NCI-H1417 treated with DMSO at 0.1 percent for 48 hours (cell line): ENCODE data around the gene CYB561D2.

Experiments used
- DNase-seq: peaks from one replicate; lab custom pipeline; 2025; lab: John Stamatoyannopoulos, UW

The CYB561D2 gene

DNA sequence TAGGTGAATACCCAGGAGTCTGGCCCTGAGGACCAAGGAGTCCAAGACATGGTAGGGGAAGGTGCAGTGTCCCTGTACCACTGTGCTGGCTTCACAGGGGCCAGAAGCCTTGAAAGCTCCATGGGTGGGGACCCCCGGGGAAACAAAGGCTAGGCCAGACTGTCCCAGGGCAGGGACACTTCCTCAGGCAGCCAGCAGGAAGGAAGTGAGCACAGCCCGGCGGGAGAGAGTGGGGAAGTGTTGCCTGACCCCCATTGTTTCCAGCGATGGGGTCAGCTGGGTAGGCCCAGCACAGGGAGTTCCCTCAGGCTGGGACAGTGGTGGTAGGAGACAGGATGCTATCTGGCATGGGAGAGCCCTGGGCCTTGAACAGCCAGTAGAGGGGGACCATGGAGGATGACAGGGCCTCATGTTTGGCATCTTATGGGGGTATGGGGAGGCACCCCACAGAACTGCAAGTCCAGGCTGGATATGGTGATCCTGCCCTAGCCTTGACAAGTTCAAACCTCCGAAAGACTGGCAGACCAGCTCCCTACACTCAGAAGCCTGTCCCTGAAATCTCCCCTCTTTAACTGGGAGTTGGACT lies 27.0 kb upstream of the CYB561D2 start:
- DNase-seq: no peak

DNA sequence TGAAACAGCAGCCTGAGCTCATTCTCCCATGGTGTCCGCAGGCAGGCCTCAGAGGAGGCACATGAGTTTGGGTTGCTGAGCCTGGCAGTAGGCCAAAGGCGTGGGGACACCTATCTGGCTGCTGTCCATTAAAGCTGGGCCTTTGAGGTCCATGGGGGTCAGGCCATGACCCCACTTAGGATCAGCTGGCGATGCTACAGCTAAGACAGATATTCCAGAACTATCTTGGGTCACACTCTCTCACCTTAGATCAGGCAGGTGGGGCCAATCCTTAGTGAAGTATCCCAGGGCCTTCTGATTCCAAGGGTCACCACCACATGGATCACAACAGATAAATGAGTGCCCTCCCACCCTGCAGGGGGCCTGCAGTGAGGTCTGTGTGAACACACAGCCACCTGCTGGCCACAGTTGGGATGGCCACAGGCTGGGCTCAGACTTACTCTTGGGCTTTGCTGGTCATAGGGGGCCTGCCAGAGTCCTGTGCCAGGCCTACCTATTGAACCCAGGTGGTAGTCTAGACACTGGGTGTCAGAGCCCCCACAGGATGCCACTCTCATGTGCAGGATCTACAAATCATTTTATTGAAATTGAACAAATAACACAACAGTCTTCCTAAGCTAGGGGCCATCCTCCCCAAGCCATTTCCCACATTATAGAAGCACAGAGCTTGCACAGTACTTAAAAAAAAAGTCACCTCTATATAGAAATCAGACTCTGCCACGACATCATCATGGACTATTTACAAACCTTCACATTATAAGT lies 26.1 kb upstream of the CYB561D2 start:
- DNase-seq: no peak

DNA sequence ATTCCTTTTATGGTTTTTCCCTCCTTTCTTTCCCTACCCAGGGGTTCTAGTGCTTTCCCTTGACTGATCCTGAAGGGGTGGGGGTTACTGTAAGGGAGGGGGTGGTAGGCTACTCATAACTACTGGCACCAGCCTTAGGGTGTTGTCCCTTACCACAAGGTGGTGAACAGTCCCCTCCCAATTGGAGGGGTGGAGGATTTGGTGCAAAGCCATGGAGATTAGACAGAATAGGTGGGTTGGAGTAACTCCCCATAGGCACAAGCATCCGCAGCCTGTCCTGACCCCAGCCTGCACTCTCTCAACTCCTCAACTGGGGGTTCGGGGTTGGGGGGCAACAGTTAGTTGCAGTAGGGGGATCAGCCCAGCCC lies 25.6 kb upstream of the CYB561D2 start:
- DNase-seq: no peak

DNA sequence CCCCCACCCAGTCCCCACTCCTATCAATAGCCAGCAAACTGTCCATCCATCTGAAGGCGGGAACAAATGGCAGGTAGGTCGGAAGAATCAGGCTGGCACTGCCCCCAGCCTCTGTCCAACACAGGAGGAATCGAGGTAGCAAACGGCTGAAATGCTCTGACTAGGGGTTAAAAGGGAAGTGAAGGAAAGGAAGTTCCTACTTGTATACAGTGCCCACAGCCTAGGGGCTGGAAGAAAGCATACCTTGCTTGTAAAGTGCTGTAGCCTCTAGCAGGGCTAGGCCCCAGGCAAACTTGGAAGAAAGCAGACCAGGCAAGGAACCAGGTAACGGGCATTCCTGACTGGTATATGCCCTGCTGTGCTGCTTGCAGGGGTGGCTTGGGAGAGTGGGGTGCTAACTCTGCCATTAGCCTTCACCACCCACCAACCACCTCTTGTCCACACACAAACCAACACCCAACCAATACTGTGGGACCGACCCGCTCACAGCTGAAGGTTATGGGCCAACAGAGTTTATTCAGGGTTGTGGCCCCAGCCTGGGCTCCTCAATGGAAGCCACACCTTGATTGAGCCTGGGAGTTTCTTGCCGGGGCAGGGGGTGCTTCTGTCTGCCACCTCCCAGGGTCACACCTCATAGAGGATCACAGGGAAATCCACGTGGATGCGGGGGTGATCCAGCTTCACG lies 25.0 kb upstream of the CYB561D2 start:
- no peak for DNase-seq

DNA sequence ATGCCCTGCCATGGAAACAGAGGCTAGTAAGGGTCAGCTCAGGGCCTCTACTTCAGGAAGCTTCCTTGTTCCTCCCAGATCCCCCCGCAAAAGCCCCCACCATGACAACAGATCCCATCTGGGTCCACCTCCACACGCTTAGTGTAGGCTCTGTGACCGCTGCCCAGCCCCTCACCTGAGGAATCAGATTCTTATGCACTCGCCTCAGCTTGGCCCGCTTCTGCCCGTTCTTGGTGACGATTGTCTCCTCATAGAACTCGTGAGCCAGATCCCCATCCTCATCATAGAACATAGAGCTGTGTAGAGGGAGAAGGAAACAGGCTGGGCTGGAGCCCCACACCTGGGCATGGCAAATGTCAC lies 24.5 kb upstream of the CYB561D2 start:
- no peak for DNase-seq

DNA sequence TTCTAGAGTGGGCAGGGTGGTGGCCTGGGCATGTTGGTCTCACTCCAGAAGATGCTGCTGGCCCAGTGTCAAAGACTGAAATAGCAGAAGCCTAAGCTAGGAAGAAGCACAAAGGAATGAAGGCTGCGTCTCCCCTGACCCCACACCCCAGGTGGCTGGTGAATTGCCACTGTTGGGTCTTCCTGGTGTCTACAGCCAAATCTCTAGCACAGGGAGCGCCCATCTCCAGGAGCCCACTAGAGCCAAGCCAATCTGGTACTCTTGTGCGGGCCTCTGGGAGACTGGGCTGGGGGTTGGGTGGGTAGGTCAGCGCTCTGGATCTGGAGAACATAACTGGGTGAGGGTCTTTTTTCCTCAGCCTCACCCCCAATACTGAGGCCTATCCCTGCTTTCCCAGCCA lies 23.5 kb upstream of the CYB561D2 start:
- no peak for DNase-seq

DNA sequence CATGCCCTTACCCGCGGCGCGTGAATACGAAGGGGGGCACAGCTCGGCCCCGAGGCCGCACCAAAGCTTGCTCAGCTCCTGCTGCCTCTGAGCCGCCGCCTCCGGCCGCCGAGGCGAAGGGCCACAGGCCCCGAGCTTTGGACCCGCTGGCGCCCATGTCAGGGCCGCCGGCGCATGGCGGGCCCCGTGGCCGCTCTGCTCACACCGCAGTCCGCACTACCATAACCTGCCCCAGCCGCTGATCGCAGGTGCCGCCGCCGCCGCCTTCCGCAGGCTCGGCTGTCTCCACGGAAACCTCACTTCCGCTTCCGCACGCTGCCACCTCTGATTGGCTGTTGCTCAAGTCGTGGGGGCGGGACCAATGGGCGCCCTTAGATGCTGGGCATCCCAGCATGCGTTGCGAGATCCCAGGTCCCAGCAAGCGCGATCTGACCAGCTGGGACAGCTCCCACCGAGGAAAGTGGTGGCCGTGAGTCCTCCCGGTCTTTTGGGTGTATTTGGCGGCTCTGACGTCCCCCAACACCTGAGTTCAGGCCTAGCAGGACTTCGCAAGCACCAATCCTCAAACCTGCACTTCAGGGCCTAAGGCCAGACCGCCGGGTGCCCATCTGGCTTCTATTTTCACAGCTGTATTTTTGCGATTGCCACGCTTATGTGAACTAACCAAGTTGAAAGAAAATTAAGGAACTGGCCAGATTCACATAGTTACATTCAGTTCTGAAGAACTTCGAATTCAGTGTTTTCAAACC lies 22.5 kb upstream of the CYB561D2 start, which contains the start of gene TUSC2:
TUSC2 (minus strand) TSS at position 281 of the 749 bp plus-strand sequence; CDS start at position 157, 124 bp downstream.
- DNase-seq: peak; percentile 54

DNA sequence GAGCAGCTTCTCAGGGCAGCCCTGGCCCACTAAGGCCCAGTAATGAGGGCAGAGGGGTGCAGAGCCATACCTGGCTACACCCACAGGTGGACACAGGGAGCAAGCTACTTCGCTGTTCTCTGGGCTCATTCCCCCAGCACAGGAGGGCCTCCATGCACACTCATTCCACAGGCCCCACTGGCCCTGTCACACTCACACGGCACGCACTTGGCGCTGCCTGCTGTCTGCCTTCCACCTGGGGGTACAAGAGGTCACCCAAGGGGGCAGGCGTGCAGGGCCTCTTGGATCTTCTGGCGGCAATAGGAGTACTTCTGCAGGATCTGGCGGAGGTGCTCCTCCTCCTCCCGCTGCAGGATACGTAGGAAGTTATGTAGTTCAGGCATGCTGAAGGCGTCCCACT lies 20.3 kb upstream of the CYB561D2 start:
- no peak for DNase-seq

DNA sequence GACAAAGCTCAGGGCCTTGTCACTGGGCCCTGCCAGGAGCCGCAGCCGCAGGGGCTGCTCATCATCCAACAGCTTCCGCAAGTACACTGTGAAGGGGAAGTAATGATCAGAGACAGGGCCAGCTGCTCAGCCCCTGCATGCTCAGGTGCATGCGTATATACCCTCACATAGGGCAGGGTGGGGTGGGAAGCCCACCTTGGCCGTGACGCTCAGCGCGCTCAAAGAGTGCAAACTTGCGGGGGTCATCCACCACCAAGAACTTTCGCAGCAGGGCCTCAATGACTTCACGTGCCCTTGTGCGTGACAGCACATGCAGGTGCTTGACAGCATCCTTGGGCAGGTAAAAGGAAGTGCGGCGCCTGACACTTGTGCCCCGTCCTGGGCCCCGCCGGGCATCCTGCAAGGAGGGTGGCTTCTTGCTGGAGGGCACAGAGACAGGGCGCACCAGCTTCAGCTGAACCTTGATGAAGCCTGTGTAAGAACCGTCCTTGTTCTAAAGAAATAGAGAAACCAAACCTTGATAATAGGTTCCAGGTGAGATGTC lies 19.2 kb upstream of the CYB561D2 start:
- DNase-seq: no peak

DNA sequence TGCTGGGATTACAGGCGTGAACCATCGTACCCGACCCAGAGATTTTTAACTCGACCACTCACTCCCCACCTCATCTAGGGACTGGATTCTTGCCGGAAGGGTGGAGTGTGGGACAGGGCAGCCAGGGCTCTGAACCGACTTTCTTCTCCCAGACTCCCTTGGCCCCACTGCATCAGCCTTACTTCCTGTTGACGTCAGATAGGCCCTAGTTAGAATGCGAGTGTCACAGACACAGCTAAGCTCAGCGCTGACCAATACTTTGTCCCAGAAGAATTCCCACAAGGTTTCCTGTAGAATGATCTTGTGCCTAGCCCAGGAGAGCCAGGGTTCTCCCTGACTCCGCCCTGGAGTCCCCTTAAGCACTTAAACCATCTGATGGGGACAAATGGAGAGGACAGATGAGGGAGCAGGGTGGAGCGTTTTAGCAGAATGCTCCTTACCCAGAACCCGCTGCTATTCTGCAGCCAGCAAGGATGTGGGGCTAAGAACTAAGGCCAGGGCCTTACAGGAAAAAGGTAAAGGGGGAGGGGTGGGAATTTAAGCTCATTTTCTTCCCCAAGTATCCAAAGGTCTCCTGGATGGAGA lies 16.8 kb upstream of the CYB561D2 start:
- DNase-seq: no peak

DNA sequence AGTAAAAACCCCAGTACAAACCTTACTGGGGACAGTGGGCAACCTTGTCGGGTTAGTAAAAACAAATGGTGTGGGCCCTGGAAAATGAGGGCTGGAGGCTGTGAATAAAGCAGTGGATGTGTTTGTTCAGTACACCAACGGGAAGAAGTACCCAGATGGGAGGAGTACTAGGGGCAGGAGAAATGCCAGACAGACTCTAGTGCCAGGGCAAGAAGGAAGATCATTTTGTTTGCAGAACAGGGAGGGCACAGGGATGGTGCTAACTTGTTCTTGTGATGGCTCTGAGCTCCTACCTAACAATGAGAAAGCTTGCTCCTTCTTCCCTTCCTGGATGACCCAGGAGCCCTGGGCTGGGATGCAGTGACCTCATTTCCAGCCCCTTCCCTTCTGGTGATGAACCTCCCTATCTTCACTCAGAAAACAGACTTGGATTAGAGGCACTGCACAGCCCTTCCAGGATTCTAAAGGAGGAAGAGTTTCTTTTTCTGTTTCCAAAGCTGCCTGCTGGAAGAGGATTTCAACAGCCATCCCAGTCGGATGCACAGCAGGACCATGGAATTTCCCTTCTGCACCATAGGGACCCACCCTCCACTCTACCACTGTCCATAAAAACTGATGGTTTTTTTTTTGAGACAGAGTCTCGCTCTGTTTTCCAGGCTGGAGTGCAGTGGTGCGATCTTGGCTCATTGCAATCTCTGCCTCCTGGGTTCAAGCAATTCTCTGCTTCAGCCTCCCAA lies 16.2 kb upstream of the CYB561D2 start:
- no peak for DNase-seq

DNA sequence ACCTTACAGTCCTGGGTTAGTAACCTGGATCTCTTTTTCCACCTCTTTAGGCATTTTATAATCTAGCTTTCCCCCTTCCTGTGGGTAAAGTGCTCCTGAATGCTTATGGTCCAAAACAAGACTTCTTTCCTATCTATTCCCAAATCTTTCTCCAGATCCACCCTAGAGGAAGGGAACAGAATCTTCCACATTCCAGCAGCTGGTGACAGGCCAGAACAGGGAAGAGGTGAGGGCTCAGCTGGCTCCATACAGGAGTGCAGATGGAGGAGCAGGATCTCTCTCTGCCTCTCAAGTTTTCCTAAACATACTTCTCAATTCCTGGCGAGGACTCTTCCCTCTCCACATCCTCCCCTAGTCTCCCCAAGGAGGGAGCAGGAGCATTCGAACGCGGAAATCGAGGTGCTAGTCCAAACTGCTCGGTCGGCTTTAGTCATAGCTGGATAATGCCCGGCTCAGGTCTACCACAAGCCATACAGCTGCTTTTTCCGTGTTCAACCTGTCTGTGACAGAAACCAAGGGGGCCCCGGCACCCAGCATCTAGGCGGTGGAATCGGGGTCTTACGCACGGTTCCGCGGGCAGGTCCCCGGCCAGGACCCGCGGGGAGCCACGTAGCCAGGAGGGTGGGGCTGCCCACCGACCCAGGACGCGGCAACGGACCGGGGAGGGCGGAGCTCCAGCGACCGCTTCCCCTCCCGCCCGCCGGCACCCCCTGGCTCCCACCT lies 14.0 kb upstream of the CYB561D2 start:
- DNase-seq: no peak

DNA sequence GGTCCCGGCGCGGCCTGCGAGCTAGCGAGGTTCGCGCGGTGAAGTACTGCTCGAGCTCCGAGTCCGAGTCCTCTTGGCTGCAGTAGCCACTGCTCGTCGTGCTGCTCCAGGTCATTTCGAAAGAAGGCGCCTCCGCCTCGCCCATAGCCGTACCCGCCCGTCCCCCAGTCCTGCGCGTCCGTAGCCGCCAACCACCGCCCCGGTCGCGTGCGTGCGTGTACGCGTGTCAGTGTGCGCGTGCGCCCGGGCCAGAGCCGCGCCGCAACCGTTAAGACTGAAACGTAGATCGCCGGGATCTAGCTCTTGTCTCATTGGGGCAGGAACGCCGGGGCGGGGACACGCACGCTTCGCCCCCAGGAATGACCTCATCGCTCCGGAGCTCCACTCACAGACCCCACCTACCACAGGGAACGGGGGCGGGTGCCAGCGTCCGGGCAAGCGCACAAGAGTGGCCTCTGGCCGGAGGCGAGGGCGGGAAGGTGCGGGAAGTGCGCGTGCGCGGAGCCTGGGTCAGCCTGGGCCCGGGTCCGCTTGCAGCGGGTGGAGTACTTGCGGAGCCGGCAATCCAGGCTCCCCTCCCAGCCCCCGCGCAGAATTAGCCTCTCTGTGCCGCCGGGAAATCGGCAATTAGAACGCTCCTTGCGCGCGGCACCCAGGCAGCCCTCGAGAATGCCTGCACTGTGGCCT lies 13.3 kb upstream of the CYB561D2 start:
- DNase-seq: peak; percentile 81

DNA sequence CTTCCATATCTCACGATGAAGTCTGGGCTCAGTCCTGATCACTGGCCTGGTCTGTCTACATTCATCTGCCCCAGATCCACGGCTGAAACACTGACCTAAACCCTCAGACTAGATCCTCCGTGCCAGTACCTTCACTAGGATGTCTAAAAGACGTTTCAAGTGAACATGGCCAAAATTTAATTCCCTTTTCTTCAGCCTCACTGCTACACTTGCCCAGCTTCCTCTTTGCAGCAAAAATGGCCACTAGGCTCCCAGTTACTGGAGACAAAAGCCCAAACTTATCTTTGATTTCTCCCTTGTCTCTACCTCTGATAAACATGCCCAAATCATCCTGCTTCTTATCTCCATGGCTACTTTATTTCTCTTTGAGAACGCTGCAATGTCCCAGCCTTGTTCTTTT lies 11.7 kb upstream of the CYB561D2 start:
- no peak for DNase-seq

DNA sequence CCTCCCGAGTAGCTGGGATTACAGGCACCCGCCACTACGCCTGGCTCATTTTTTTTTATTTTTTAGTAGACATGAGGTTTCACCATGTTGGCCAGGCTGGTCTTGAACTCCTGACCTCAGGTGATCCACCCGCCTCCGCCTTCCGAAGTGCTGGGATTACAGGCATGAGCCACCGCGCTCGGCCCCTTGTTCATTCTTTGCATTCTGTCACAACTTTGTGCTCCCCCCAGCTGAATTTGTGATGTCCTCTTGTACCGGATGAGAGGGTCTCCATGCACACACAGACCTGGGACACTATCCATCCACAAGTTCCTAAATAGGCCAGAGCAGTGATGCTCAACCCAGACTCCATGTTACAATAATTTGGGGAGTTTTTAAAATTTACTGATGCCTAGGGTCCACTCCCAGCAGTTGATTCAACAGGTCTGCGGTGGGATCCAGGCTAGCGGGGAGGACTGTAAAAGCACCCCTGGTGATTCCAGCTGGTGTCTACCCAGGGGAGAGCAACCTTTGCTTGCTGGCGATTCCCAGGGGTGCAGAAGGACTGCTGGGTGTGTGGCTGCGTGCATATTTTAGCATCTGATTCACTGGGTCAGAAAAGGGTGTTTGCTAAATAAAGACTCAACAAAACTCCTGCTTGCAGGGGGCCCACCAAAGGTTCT lies 11.0 kb upstream of the CYB561D2 start:
- no peak for DNase-seq

DNA sequence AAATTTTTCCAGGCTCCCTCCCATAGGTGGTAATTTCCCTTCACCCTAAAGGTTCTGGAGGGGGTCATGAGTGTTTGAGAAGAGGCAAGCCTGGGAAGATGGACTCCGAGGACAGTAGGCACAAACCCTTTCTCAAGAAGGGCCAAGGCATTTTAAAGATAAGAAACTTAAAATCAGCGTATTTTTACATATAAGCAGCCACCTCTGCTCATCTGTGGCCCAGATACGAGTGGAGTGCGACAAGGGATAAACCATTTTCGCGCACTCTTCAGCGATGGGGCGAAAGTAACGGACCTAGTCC lies 10.6 kb upstream of the CYB561D2 start:
- DNase-seq: no peak

DNA sequence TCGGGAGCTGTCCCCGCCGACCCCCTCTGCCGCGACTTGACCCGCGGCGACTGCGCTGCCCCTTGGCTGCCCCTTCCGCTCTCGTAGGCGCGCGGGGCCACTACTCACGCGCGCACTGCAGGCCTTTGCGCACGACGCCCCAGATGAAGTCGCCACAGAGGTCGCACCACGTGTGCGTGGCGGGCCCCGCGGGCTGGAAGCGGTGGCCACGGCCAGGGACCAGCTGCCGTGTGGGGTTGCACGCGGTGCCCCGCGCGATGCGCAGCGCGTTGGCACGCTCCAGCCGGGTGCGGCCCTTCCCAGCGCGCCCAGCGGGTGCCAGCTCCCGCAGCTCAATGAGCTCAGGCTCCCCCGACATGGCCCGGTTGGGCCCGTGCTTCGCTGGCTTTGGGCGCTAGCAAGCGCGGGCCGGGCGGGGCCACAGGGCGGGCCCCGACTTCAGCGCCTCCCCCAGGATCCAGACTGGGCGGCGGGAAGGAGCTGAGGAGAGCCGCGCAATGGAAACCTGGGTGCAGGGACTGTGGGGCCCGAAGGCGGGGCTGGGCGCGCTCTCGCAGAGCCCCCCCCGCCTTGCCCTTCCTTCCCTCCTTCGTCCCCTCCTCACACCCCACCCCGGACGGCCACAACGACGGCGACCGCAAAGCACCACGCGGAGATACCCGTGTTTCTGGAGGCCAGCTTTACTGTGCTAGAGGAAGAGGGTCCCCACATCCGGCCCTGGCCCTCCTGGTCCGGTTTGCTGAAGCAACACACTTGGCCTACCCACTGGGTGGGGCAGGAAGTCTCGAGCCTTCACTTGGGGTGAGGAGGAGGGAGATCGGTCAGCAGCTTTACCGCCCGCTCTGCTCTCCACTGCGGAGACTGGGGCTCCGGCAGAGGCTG lies 10.0 kb upstream of the CYB561D2 start, which contains the start of gene RASSF1:
RASSF1 (minus strand) TSS at position 389 of the 882 bp plus-strand sequence; CDS start at position 358, 31 bp downstream.
- no peak for DNase-seq

DNA sequence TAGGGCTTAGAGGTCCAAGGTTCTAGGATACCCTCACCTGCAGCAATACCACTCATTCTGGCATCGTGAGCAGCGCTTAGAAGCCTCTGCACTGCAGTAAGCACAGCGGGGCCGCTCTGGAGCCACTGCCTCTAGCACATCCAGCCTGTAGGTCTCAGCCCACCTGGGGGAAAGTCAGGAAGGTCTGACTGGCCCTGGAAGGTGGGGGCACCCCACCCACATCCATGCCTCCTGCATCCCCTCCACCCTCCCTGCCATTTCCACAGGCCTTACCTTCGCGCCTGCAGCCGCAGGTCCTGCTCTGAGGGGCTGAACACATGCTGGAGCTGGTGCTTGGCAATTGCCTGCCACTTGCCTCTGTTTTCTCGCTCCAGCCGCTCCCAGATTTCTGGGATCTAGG lies 9.1 kb upstream of the CYB561D2 start:
- no peak for DNase-seq
